Choroid plexus epithelial cell (primary cell): Measurements from ENCODE around the gene AJM1.
"Not testable (repeated sequence)": the region's sequence is repeated elsewhere in the genome, so short reads cannot be mapped to it uniquely, and the experiment has no call there.

Source experiments
- DNase-seq: peaks from one replicate; pipeline ENCODE4 v3.0.0-alpha.2; 2010; ENCODE audit warnings: low read depth
- H3K4me3 ChIP-seq: 2 replicates; pipeline ENCODE4 v1.5.1; 2011; ENCODE audit warnings: low read depth, mild to moderate bottlenecking, control low read depth, low read length, moderate library complexity
- CTCF ChIP-seq: conservative IDR thresholded peaks from 2 replicates; pipeline ENCODE4 v1.5.1; 2011; ENCODE audit warnings: low read depth, mild to moderate bottlenecking, control low read depth, inconsistent platforms, low read length, moderate library complexity

Gene AJM1

GRCh38 chr9:136835932-136836904 lies 6.1 kb upstream of the AJM1 start:
- TF ChIP-seq CTCF: no peak
- H3K4me3 ChIP-seq: no peak overlapping the region
- no peak for DNase-seq

- DNase-seq: no peak
- H3K4me3 ChIP-seq: no peak overlapping the region
- TF ChIP-seq CTCF: no peak
Observed at GRCh38 chr9:136837146-136837855, 5.0 kb upstream of the AJM1 start.

- H3K4me3 ChIP-seq, DNase-seq: not testable (repeated sequence)
Observed at GRCh38 chr9:136837856-136838277, 4.4 kb upstream of the AJM1 start.

- DNase-seq: no peak
- TF ChIP-seq CTCF: no peak
- H3K4me3 ChIP-seq: no peak overlapping the region
Observed at GRCh38 chr9:136838314-136839228, 3.7 kb upstream of the AJM1 start.

- no peak for TF ChIP-seq CTCF
- no peak overlapping the region for H3K4me3 ChIP-seq
- DNase-seq: no peak
Observed at GRCh38 chr9:136839229-136840139, 2.8 kb upstream of the AJM1 start.

- no peak for TF ChIP-seq CTCF
- H3K4me3 ChIP-seq: no peak overlapping the region
- no peak for DNase-seq
Observed at GRCh38 chr9:136840140-136840876, 2.0 kb upstream of the AJM1 start.
